ENCODE data around the gene COPG1.

Gene COPG1

GRCh38 chr3:129317014-129317771 is 67.8 kb downstream of the COPG1 start:
- H3K4me3 Mint-ChIP-seq: peak overlapping the region; percentile 79
- TF ChIP-seq CTCF (IDR thresholded peaks at IDR 0.05): no peak
- DNase-seq: no peak
- peaks cover 32% of the 10 kb centered on the region for H3K4me1 Mint-ChIP-seq
- no peaks in the 10 kb centered on the region for H3K36me3 Mint-ChIP-seq (ENCODE audit: low read depth)
- no peak overlapping the region for H3K27ac Mint-ChIP-seq
- no peaks in the 10 kb centered on the region for H3K9me3 Mint-ChIP-seq
- peaks cover 4% of the 10 kb centered on the region for H3K27me3 Mint-ChIP-seq (ENCODE audit: low read depth, poor library complexity)

- peaks cover 4% of the 10 kb centered on the region for H3K27me3 Mint-ChIP-seq (ENCODE audit: low read depth, poor library complexity)
- no peak overlapping the region for H3K4me3 Mint-ChIP-seq
- DNase-seq: no peak
- H3K9me3 Mint-ChIP-seq: no peaks in the 10 kb centered on the region
- H3K4me1 Mint-ChIP-seq: peaks cover 28% of the 10 kb centered on the region
- no peak for TF ChIP-seq CTCF (IDR thresholded peaks at IDR 0.05)
- no peaks in the 10 kb centered on the region for H3K36me3 Mint-ChIP-seq (ENCODE audit: low read depth)
- no peak overlapping the region for H3K27ac Mint-ChIP-seq
These were observed 68.4 kb downstream of the COPG1 start for GRCh38 chr3:129317848-129318247.

- no peak for DNase-seq
- Mint-ChIP-seq H3K27me3 (ENCODE audit: low read depth, poor library complexity) (peaks cover 3% of the 10 kb centered on the region), H3K9me3 (no peaks in the 10 kb centered on the region), H3K4me3 (no peak overlapping the region), H3K27ac (no peak overlapping the region), H3K4me1 (peaks cover 19% of the 10 kb centered on the region), H3K36me3 (ENCODE audit: low read depth) (peaks cover 4% of the 10 kb centered on the region)
- no peak for TF ChIP-seq CTCF (IDR thresholded peaks at IDR 0.05)
These were observed 69.5 kb downstream of the COPG1 start for GRCh38 chr3:129318921-129319320.

GRCh38 chr3:129320261-129320660 is 70.9 kb downstream of the COPG1 start:
- Mint-ChIP-seq H3K36me3 (ENCODE audit: low read depth) (peaks cover 7% of the 10 kb centered on the region), H3K27me3 (ENCODE audit: low read depth, poor library complexity) (no peaks in the 10 kb centered on the region), H3K27ac (no peak overlapping the region), H3K4me3 (no peak overlapping the region), H3K9me3 (no peaks in the 10 kb centered on the region), H3K4me1 (peaks cover 14% of the 10 kb centered on the region)
- DNase-seq: no peak
- no peak for TF ChIP-seq CTCF (IDR thresholded peaks at IDR 0.05)

- peaks cover 16% of the 10 kb centered on the region for H3K4me1 Mint-ChIP-seq
- H3K4me3 Mint-ChIP-seq: no peak overlapping the region
- no peak for TF ChIP-seq CTCF (IDR thresholded peaks at IDR 0.05)
These were observed 71.5 kb downstream of the COPG1 start for GRCh38 chr3:129320825-129321487.

More at GRCh38 chr3:129320825-129321487, 71.5 kb downstream of the COPG1 start:
- H3K36me3 Mint-ChIP-seq (ENCODE audit: low read depth): peaks cover 7% of the 10 kb centered on the region
- no peaks in the 10 kb centered on the region for H3K27me3 Mint-ChIP-seq (ENCODE audit: low read depth, poor library complexity)
- DNase-seq: no peak
- no peaks in the 10 kb centered on the region for H3K9me3 Mint-ChIP-seq
- H3K27ac Mint-ChIP-seq: no peak overlapping the region
